Endothelial cell of umbilical vein (primary cell): ENCODE data around the gene NAMPT. TPM values are rescaled to one million over a fixed set of nuclear protein-coding genes. Genes with fewer than 3 reads are reported as not detected.

Source experiments
- BruUV-seq: library from RNA; stranded (reverse); fragments of 400-500 nt; replicated peaks from 2 replicates; lab custom pipeline; 2021; lab: Mats Ljungman, UMichigan
- CTCF ChIA-PET: fragments of 300-600, 350-600 bp; sonication (Branson Sonifier 250); formaldehyde crosslinking; loops from one replicate; lab custom pipeline; 2021; ENCODE audit warnings: antibody characterized with exemption, inconsistent platforms; lab: Charles Lee
- POLR2A ChIA-PET: fragments of 300-600, 350-600 bp; sonication (Branson Sonifier 250); formaldehyde crosslinking; loops from one replicate; lab custom pipeline; 2021; ENCODE audit warnings: antibody characterized with exemption, inconsistent platforms; lab: Charles Lee
- DNase-seq: peaks from one replicate; pipeline ENCODE4 v3.0.0-alpha.2; 2011; ENCODE audit warnings: low read depth, low spot score
- FAIRE-seq: peaks from 2 replicates; lab custom pipeline; 2011; peaks lifted over from hg19 to GRCh38; lab: Jason Lieb, UNC
- H2AFZ ChIP-seq: 2 replicates; pipeline ENCODE4 v1.6.0; 2012; ENCODE audit warnings: low read depth, low read length, control low read depth, inconsistent platforms
- H3K27ac ChIP-seq: 2 replicates; pipeline ENCODE4 v1.5.1; 2011; ENCODE audit warnings: low read depth, mild to moderate bottlenecking, control low read depth, low read length, moderate library complexity; ENCODE audit not compliant: insufficient read depth
- H3K27me3 ChIP-seq, 2 experiments: 2 replicates each; pipeline versions ENCODE4 v1.6.0 to v1.6.1; 2011; ENCODE audit warnings: low read length in 2 of 2, mixed read lengths in 1 of 2; ENCODE audit not compliant: control insufficient read depth in 2 of 2, insufficient read depth in 2 of 2
- H3K36me3 ChIP-seq, 2 experiments: 2 replicates in 1 of 2; 3 replicates in 1 of 2; pipeline ENCODE4 v1.5.1; 2011; ENCODE audit warnings: low read length in 2 of 2, mild to moderate bottlenecking in 1 of 2, moderate library complexity in 1 of 2; ENCODE audit not compliant: control insufficient read depth in 2 of 2, insufficient read depth in 2 of 2; ENCODE audit errors: extremely low read depth in 1 of 2
- H3K4me1 ChIP-seq: 3 replicates; pipeline ENCODE4 v1.5.1; 2011; ENCODE audit warnings: mild to moderate bottlenecking, low read length; ENCODE audit not compliant: control insufficient read depth, insufficient read depth; ENCODE audit errors: extremely low read depth
- H3K4me2 ChIP-seq: 2 replicates; pipeline ENCODE4 v1.6.1; 2011; ENCODE audit warnings: low read length, control low read depth, mixed read lengths; ENCODE audit not compliant: insufficient read depth
- H3K4me3 ChIP-seq, 3 experiments: fragments of 200-600 bp in 1 of 3; sonication (generic), shearing (Covaris generic) in 1 of 3; replicated peaks in 1 of 3; 2 replicates each; pipeline ENCODE4 v1.5.1; 2011 to 2016; ENCODE audit warnings: control low read depth in 3 of 3, low read length in 3 of 3, mild to moderate bottlenecking in 2 of 3, inconsistent platforms in 1 of 3, low read depth in 1 of 3, moderate library complexity in 1 of 3; ENCODE audit not compliant: insufficient read depth in 1 of 3
- H3K79me2 ChIP-seq: 2 replicates; pipeline ENCODE4 v1.6.0; 2012; ENCODE audit warnings: low read length, inconsistent platforms; ENCODE audit not compliant: control insufficient read depth, insufficient read depth
- H3K9ac ChIP-seq: replicated peaks from 2 replicates; pipeline ENCODE3; 2011; ENCODE audit warnings: low read length, control low read depth; ENCODE audit not compliant: insufficient read depth; ENCODE audit errors: extremely low read depth
- H3K9me1 ChIP-seq: replicated peaks from 3 replicates; pipeline ENCODE4 v1.6.0; 2011; ENCODE audit warnings: mild to moderate bottlenecking, low read length; ENCODE audit not compliant: control insufficient read depth, insufficient read depth; ENCODE audit errors: extremely low read depth
- H3K9me3 ChIP-seq: replicated peaks from 2 replicates; pipeline ENCODE4 v1.5.1; 2012; ENCODE audit warnings: low read length, inconsistent platforms; ENCODE audit not compliant: control insufficient read depth, insufficient read depth
- H4K20me1 ChIP-seq: replicated peaks from 2 replicates; pipeline ENCODE3; 2011; ENCODE audit warnings: mild to moderate bottlenecking, low read length; ENCODE audit not compliant: control insufficient read depth, insufficient read depth; ENCODE audit errors: extremely low read depth
- CTCF ChIP-seq, 2 donors: IDR thresholded peaks; 1 replicate in 1 of 2; 2 replicates in 1 of 2; pipeline ENCODE4 v1.5.1; 2011; ENCODE audit warnings: low read length in 2 of 2, mild to moderate bottlenecking in 2 of 2, moderate library complexity in 2 of 2, control low read depth in 1 of 2, inconsistent platforms in 1 of 2, low read depth in 1 of 2; ENCODE audit not compliant: insufficient read depth in 1 of 2; ENCODE audit errors: extremely low read depth in 1 of 2
- EZH2 ChIP-seq: IDR thresholded peaks from 2 replicates; pipeline ENCODE4 v1.6.1; 2012; ENCODE audit warnings: borderline replicate concordance, low read depth, mild to moderate bottlenecking, moderate library complexity, low read length, inconsistent platforms; ENCODE audit not compliant: severe bottlenecking
- FOS ChIP-seq: IDR thresholded peaks from 2 replicates; pipeline ENCODE4 v1.6.1; 2011; ENCODE audit warnings: mild to moderate bottlenecking, low read length, moderate library complexity, borderline replicate concordance; ENCODE audit not compliant: insufficient read depth
- GATA2 ChIP-seq: IDR thresholded peaks from 2 replicates; pipeline ENCODE4 v1.7.0; 2011; ENCODE audit warnings: low read depth, mild to moderate bottlenecking, moderate library complexity, mixed read lengths, low read length; ENCODE audit not compliant: insufficient read length, insufficient read depth
- JUN ChIP-seq: IDR thresholded peaks from 2 replicates; pipeline ENCODE4 v1.6.1; 2011; ENCODE audit warnings: borderline replicate concordance, low read depth; ENCODE audit not compliant: insufficient read length, insufficient read depth
- MAX ChIP-seq: IDR thresholded peaks from 2 replicates; pipeline ENCODE4 v1.6.1; 2011; ENCODE audit not compliant: insufficient read depth, insufficient read length
- MYC ChIP-seq: IDR thresholded peaks from one replicate; pipeline ENCODE4 v1.6.1; 2011; ENCODE audit warnings: mild to moderate bottlenecking, low read depth, low read length
- POLR2A ChIP-seq: IDR thresholded peaks from 2 replicates; pipeline ENCODE4 v1.6.1; 2012; ENCODE audit warnings: low read depth, mild to moderate bottlenecking, control low read depth, low read length
- POLR2AphosphoS5 ChIP-seq: IDR thresholded peaks from 2 replicates; pipeline ENCODE4 v1.6.1; 2012; ENCODE audit warnings: low read depth, mild to moderate bottlenecking, control low read depth, low read length, moderate library complexity; ENCODE audit not compliant: insufficient read depth
- dilution Hi-C: fragments of 300-500 bp; cut with MboI; formaldehyde crosslinking; loops from one replicate; pipeline ENCODE4 v1.15.0; 2019; ENCODE audit warnings: low sequenced_read_pairs; ENCODE audit not compliant: extremely low pct_ligation_motif_present
- intact Hi-C: fragments of 100-400 bp; cut with micrococcal nuclease; formaldehyde crosslinking; loops from one replicate; pipeline ENCODE4 v1.10.0; 2022
- polyA plus RNA-seq, 4 experiments: library from polyadenylated mRNA; depleted of rRNA in 3 of 4; stranded (reverse) in 3 of 4; unstranded in 1 of 4; fragments of >200 nt; gene quantifications; 2 replicates each; pipeline versions ENCODE4 v1.2.1 to v1.2.3, GENCODE V29; 2011 to 2012; ENCODE audit warnings: missing spikeins in 1 of 4
- total RNA-seq: library from RNA; stranded (reverse); gene quantifications from 2 replicates; pipeline ENCODE4 v1.2.3, GENCODE V29; 2021

NAMPT gene
- total and polyA plus RNA-seq, 2 donors (not counting 3 experiments of a cell fraction or from before 2014, with no cell fraction given) = 17.5 to 133 TPM

GRCh38 chr7:106238830-106239229 is 46.0 kb downstream of the NAMPT start:
- Histone ChIP-seq H3K79me2 (no peaks in the 10 kb centered on the region), H3K4me2 (no peak overlapping the region), H3K4me3 (no peak overlapping the region), H3K27ac (no peak overlapping the region), H3K36me3 (no peaks in the 10 kb centered on the region), H3K9me3 (no peaks in the 10 kb centered on the region), H3K27me3 (no peaks in the 10 kb centered on the region), H4K20me1 (no peaks in the 10 kb centered on the region), H3K4me1 (no peaks in the 10 kb centered on the region), H2AFZ (no peak overlapping the region), H3K9ac (no peak overlapping the region), H3K9me1 (no peaks in the 10 kb centered on the region)
- TF ChIP-seq POLR2AphosphoS5 = no peak
- TF ChIP-seq MYC = no peak
- TF ChIP-seq POLR2A = no peak
- TF ChIP-seq CTCF (IDR thresholded peaks at IDR 0.05; ENCODE audit: extremely low read depth in 1 of 2, insufficient read depth in 1 of 2, low read depth in 1 of 2, low read length in 2 of 2) = no peak
- no peak for TF ChIP-seq JUN
- no peak for TF ChIP-seq GATA2
- TF ChIP-seq EZH2 = no peak
- no peak for TF ChIP-seq MAX
- no peak for TF ChIP-seq FOS
- FAIRE-seq (no peak), DNase-seq (no peak)
- ChIA-PET POLR2A (no interaction called here), CTCF (no interaction called here)
- dilution Hi-C loops = no loop called here
- no TSS peak for BruUV-seq
- intact Hi-C loops = no loop called here
